HG02571 (cell line): ENCODE results near the gene PCDHGC5.

Experiments used
- ATAC-seq: cut with Tn5 transposase; IDR thresholded peaks from one replicate; pipeline ENCODE4 v1.9.1; 2021; ENCODE audit warnings: mild to moderate bottlenecking, moderate library complexity; ENCODE audit not compliant: unreplicated experiment

The PCDHGC5 gene

GRCh38 chr5:141527426-141527825 is 38.5 kb downstream of the PCDHGC5 start:
- no peak for ATAC-seq

GRCh38 chr5:141528291-141528984 is 39.6 kb downstream of the PCDHGC5 start:
- no peak for ATAC-seq

- peak; percentile 40 for ATAC-seq
Measured at GRCh38 chr5:141529002-141529401, 40.1 kb downstream of the PCDHGC5 start.

GRCh38 chr5:141529873-141530272 is 41.0 kb downstream of the PCDHGC5 start:
- no peak for ATAC-seq

- no peak for ATAC-seq
Measured at GRCh38 chr5:141532726-141533125, 43.8 kb downstream of the PCDHGC5 start.

- no peak for ATAC-seq
Measured at GRCh38 chr5:141533897-141534296, 45.0 kb downstream of the PCDHGC5 start.

GRCh38 chr5:141534492-141535213 is 45.8 kb downstream of the PCDHGC5 start:
- no peak for ATAC-seq
